ENCODE measurements around the gene ZG16B.

DNA sequence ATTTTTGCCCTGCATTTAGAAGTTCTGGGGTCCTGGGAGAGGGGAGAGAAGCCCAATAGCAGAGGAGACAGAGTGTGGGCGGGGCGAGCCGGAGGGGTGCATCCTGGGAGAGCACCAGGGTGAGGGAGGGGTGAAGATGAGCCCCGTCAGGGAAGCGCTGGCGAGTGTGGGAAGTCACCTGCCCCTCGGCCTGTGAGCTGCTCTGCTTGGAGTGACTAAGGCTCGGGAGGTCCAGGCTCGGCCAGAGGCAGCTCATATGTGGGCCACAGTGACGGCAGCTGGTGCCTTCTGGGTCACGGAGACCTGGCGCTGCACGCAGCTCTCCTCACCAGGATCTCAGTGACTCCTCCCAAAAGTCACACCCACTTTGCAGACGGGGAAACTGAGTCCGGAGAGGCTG, 1.1 kb downstream of the ZG16B start:
- TF ChIP-seq CTCF (conservative IDR thresholded peaks at IDR 0.05) = no peak
- TF ChIP-seq EZH2 (IDR thresholded peaks at IDR 0.05; ENCODE audit: low read depth) = no peak
